Tibial nerve (tissue), 4 donors: ENCODE results near the gene OLA1. TPM values are rescaled to one million over a fixed set of nuclear protein-coding genes. Genes with fewer than 3 reads are reported as not detected.

Experiments
- DNase-seq, 2 donors: peaks; one replicate each; pipeline ENCODE4 v3.0.0-alpha.2; 2019; ENCODE audit warnings: low spot score in 2 of 2
- H3K27ac ChIP-seq, 4 donors: fragments of 200-600 bp; sonication (generic) in 3 of 4; one replicate each; pipeline ENCODE4 v1.5.1; 2017 to 2019; ENCODE audit warnings: mild to moderate bottlenecking in 1 of 4
- H3K27me3 ChIP-seq, 2 donors: fragments of 200-600 bp; sonication (generic) in 1 of 2; one replicate each; pipeline versions ENCODE4 v1.5.1 to v1.6.0; 2017 to 2019
- H3K36me3 ChIP-seq, 3 donors: fragments of 200-600 bp; sonication (generic); one replicate each; pipeline ENCODE4 v1.5.1; 2018 to 2019
- H3K4me1 ChIP-seq, 4 donors: fragments of 200-600 bp; sonication (generic) in 3 of 4; one replicate each; pipeline ENCODE4 v1.5.1; 2017 to 2019
- H3K4me3 ChIP-seq, 4 donors: fragments of 200-600 bp; sonication (generic) in 3 of 4; one replicate each; pipeline ENCODE4 v1.5.1; 2017 to 2019; ENCODE audit warnings: mild to moderate bottlenecking in 1 of 4, moderate library complexity in 1 of 4
- H3K9me3 ChIP-seq, 4 donors: fragments of 200-600 bp; sonication (generic) in 3 of 4; one replicate each; pipeline ENCODE4 v1.5.1; 2017 to 2019
- CTCF ChIP-seq, 5 experiments: fragments of 200-600 bp in 3 of 5; fragments of 450-650 bp in 2 of 5; sonication (generic) in 3 of 5; IDR thresholded peaks; one replicate each; pipeline ENCODE4 v1.5.1; 2016 to 2019; ENCODE audit warnings: antibody characterized with exemption in 5 of 5, mild to moderate bottlenecking in 3 of 5, moderate library complexity in 2 of 5
- EP300 ChIP-seq, 2 donors: sonication (generic); formaldehyde crosslinking; IDR thresholded peaks; one replicate each; pipeline ENCODE4 v1.6.1; 2017; ENCODE audit warnings: antibody characterized with exemption in 2 of 2, mild to moderate bottlenecking in 1 of 2
- POLR2A ChIP-seq, 2 donors: fragments of 450-650 bp; IDR thresholded peaks; one replicate each; pipeline ENCODE4 v1.6.1; 2017; ENCODE audit warnings: antibody characterized with exemption in 2 of 2, mild to moderate bottlenecking in 2 of 2, moderate library complexity in 2 of 2
- WGBS, 2 donors: methylation state at CpG; one replicate each; pipeline ENCODE4 v1.1.5; 2018; 5-methylcytosine and 5-hydroxymethylcytosine counted together
- total RNA-seq, 4 donors: library from RNA; depleted of rRNA; stranded (reverse); fragments of >200 nt; gene quantifications; one replicate each; pipeline ENCODE4 v1.1.0, GENCODE V29; 2016

Gene OLA1
- total RNA-seq, 4 donors from 2014 or later = 32.0 to 69.0 (median 45.5) TPM

- H3K27me3 ChIP-seq = no peaks in the 10 kb centered on the region
- no peak for DNase-seq
- TF ChIP-seq EP300 (IDR thresholded peaks at IDR 0.05) (no peak), CTCF (IDR thresholded peaks at IDR 0.05) (no peak), POLR2A (IDR thresholded peaks at IDR 0.05) (no peak)
- peaks cover 0 to 57% (median 18%) of the 10 kb centered on the region in 4 donors for H3K9me3 ChIP-seq
- H3K36me3 ChIP-seq = peaks cover 0 to 24% (median 0%) of the 10 kb centered on the region in 3 donors
- H3K4me1 ChIP-seq = no peaks in the 10 kb centered on the region
- no peak overlapping the region for H3K27ac ChIP-seq
- 96 to 99% methylated on average over 3 of the region's 3 CpGs for WGBS, 2 donors
- H3K4me3 ChIP-seq = no peak overlapping the region
Measured at GRCh38 chr2:174169372-174169771, 79.0 kb downstream of the OLA1 start.

- Histone ChIP-seq H3K4me3 (no peak overlapping the region), H3K36me3 (peaks cover 0 to 10% (median 0%) of the 10 kb centered on the region in 3 donors), H3K9me3 (peaks cover 0 to 34% (median 11%) of the 10 kb centered on the region in 4 donors), H3K27ac (no peak overlapping the region), H3K27me3 (no peaks in the 10 kb centered on the region), H3K4me1 (no peaks in the 10 kb centered on the region)
- 78 to 98% methylated on average over 2 of the region's 2 CpGs for WGBS, 2 donors
- no peak for TF ChIP-seq EP300 (IDR thresholded peaks at IDR 0.05)
- no peak for TF ChIP-seq POLR2A (IDR thresholded peaks at IDR 0.05)
- no peak for DNase-seq
Measured at GRCh38 chr2:174166261-174166660, 82.1 kb downstream of the OLA1 start.

GRCh38 chr2:174161490-174161889 is 86.8 kb downstream of the OLA1 start:
- 93% methylated on average over 3 of the region's 3 CpGs for WGBS, 2 donors

GRCh38 chr2:174158003-174158402 is 90.3 kb downstream of the OLA1 start:
- WGBS, 2 donors = 72 to 77% methylated on average over 3 of the region's 3 CpGs
- DNase-seq = peak in 1 of 2 donors; percentile 9
- Histone ChIP-seq H3K36me3 (no peaks in the 10 kb centered on the region), H3K9me3 (no peaks in the 10 kb centered on the region), H3K27ac (no peak overlapping the region), H3K4me1 (peaks cover 0 to 7% (median 0%) of the 10 kb centered on the region in 4 donors), H3K4me3 (no peak overlapping the region), H3K27me3 (no peaks in the 10 kb centered on the region)
- TF ChIP-seq CTCF (IDR thresholded peaks at IDR 0.05) (peak in 2 of 5 experiments; percentile 10 to 11), EP300 (IDR thresholded peaks at IDR 0.05) (no peak), POLR2A (IDR thresholded peaks at IDR 0.05) (no peak)

More at GRCh38 chr2:174161490-174161889, 86.8 kb downstream of the OLA1 start:
- H3K4me1 ChIP-seq = no peaks in the 10 kb centered on the region
- no peaks in the 10 kb centered on the region for H3K36me3 ChIP-seq
- H3K27ac ChIP-seq = no peak overlapping the region
- DNase-seq = no peak
- no peaks in the 10 kb centered on the region for H3K27me3 ChIP-seq
- no peak overlapping the region for H3K4me3 ChIP-seq
- TF ChIP-seq CTCF (IDR thresholded peaks at IDR 0.05) = no peak
- no peak for TF ChIP-seq POLR2A (IDR thresholded peaks at IDR 0.05)
- no peak for TF ChIP-seq EP300 (IDR thresholded peaks at IDR 0.05)
- no peaks in the 10 kb centered on the region for H3K9me3 ChIP-seq

GRCh38 chr2:174157053-174157452 is 91.3 kb downstream of the OLA1 start:
- TF ChIP-seq CTCF (IDR thresholded peaks at IDR 0.05) (no peak), EP300 (IDR thresholded peaks at IDR 0.05) (no peak), POLR2A (IDR thresholded peaks at IDR 0.05) (no peak)
- Histone ChIP-seq H3K27ac (no peak overlapping the region), H3K4me1 (peaks cover 0 to 7% (median 0%) of the 10 kb centered on the region in 4 donors), H3K27me3 (no peaks in the 10 kb centered on the region), H3K4me3 (no peak overlapping the region), H3K36me3 (no peaks in the 10 kb centered on the region), H3K9me3 (no peaks in the 10 kb centered on the region)
- 94 to 96% methylated on average over 1 of the region's 1 CpG for WGBS, 2 donors
- no peak for DNase-seq
